ENCODE measurements around the gene RPS6KC1. TPM values are rescaled to one million over a fixed set of nuclear protein-coding genes. Genes with fewer than 3 reads are reported as not detected.

RPS6KC1 gene
- total RNA-seq, 1 experiment from 2014 or later: 16.9 TPM

- H3K4me3 Mint-ChIP-seq: no peak overlapping the region
- peaks cover 6 to 7% of the 10 kb centered on the region in 2 experiments for H3K4me1 Mint-ChIP-seq
- H2AFZ ChIP-seq (ENCODE audit: low read length): no peak overlapping the region
- no peaks in the 10 kb centered on the region; the same call in 1 of the 2 replicates for H3K4me1 ChIP-seq (ENCODE audit: insufficient read depth, low read length)
- no peaks in the 10 kb centered on the region for H3K23me2 ChIP-seq (ENCODE audit: insufficient read length, low read depth, low read length, poor library complexity, severe bottlenecking)
- no CpG with 5 or more reads among the region's 4 CpGs for WGBS (ENCODE audit: extremely low coverage, insufficient read length, low lambda C conversion rate)
- 0 out of 7 replicates have a peak overlapping the region, but pooled peaks of 1 of the 3 experiments have one; percentile 20 for H3K27ac Mint-ChIP-seq
- H4K8ac ChIP-seq (replicated peaks; ENCODE audit: insufficient read length, low read depth, low read length): no peak overlapping the region
- H3K27ac ChIP-seq (ENCODE audit: insufficient read length, low read depth, low read length): no peak overlapping the region
- H2BK5ac ChIP-seq (ENCODE audit: insufficient read length, low read length): no peak overlapping the region
- no peaks in the 10 kb centered on the region for H3K79me1 ChIP-seq (ENCODE audit: insufficient read depth, low read depth, low read length, poor library complexity, severe bottlenecking)
- TF ChIP-seq CTCF (conservative IDR thresholded peaks at IDR 0.05): no peak
- H3K36me3 Mint-ChIP-seq (ENCODE audit: insufficient read depth in 1 of 3, low read depth in 3 of 3): peaks cover 5 to 7% (median 5%) of the 10 kb centered on the region in 3 experiments
- no peak overlapping the region for H2BK20ac ChIP-seq (ENCODE audit: low read depth, low read length, poor library complexity, severe bottlenecking)
- no peak overlapping the region for H3T11ph ChIP-seq (ENCODE audit: low read length)
- H2BK12ac ChIP-seq (ENCODE audit: insufficient read length, low read depth, low read length): no peak overlapping the region
- H3K27me3 ChIP-seq (ENCODE audit: insufficient read depth, low read length): no peaks in the 10 kb centered on the region
- no peak for DNase-seq
- H3K27me3 Mint-ChIP-seq (ENCODE audit: low read depth): no peaks in the 10 kb centered on the region
- H3K4ac ChIP-seq (ENCODE audit: low read depth, low read length): no peak overlapping the region
- no peak overlapping the region for H3K23ac ChIP-seq (ENCODE audit: insufficient read length, low read depth, low read length)
- H4K5ac ChIP-seq (ENCODE audit: insufficient read length, low read depth, low read length): no peak overlapping the region
- no peak overlapping the region for H2AK5ac ChIP-seq (ENCODE audit: insufficient read length, low read length)
- no peak overlapping the region for H2BK120ac ChIP-seq (ENCODE audit: low read depth, low read length, poor library complexity, severe bottlenecking)
- no peak overlapping the region for H3K56ac ChIP-seq (ENCODE audit: insufficient read length, low read depth, low read length)
- no peak overlapping the region for H3K14ac ChIP-seq (ENCODE audit: insufficient read depth, low read length)
- no peak overlapping the region for H3K18ac ChIP-seq (ENCODE audit: insufficient read length, low read depth, low read length)
- H2BK15ac ChIP-seq (ENCODE audit: low read depth, low read length): no peak overlapping the region
- H3K9me3 ChIP-seq (ENCODE audit: control insufficient read depth, low read depth, low read length): no peaks in the 10 kb centered on the region
- no peak overlapping the region for H4K91ac ChIP-seq (ENCODE audit: insufficient read length, low read depth, low read length)
- peaks cover 0 to 2% of the 10 kb centered on the region in 2 experiments; a peak in 2 of 5 replicates for H3K9me3 Mint-ChIP-seq
- H3K9ac ChIP-seq (ENCODE audit: extremely low read depth, insufficient read length, low read length): no peak overlapping the region
- H4K20me1 ChIP-seq (ENCODE audit: control insufficient read depth, insufficient read depth, insufficient read length): no peaks in the 10 kb centered on the region
- no peaks in the 10 kb centered on the region for H3K79me2 ChIP-seq (ENCODE audit: insufficient read depth, low read length)
- H3K4me2 ChIP-seq (ENCODE audit: insufficient read depth, insufficient read length, low read length): no peak overlapping the region
Observed at GRCh38 chr1:213110349-213111300, 59.6 kb downstream of the RPS6KC1 start.

Data from H9 (cell line).